ENCODE data around the gene MEIS2.

MEIS2 gene

GRCh38 chr15:37108381-37109167, 8.2 kb upstream of the MEIS2 start:
- H4K20me1 ChIP-seq (ENCODE audit: insufficient read depth, low read length) = no peaks in the 10 kb centered on the region
- no peaks in the 10 kb centered on the region for H3K9me3 ChIP-seq (ENCODE audit: low read length)
- TF ChIP-seq EZH2 (IDR thresholded peaks at IDR 0.05; ENCODE audit: borderline replicate concordance, low read length) (no peak), CTCF (IDR thresholded peaks at IDR 0.05; ENCODE audit: low read length) (no peak)
- H3K4me1 ChIP-seq (ENCODE audit: insufficient read depth, low read length, severe bottlenecking) = peaks cover 19% of the 10 kb centered on the region
- no peaks in the 10 kb centered on the region for H3K79me2 ChIP-seq (ENCODE audit: insufficient read depth, low read length)
- no peaks in the 10 kb centered on the region for H3K9me2 ChIP-seq (ENCODE audit: low read depth, low read length)
- H3K27me3 ChIP-seq (ENCODE audit: insufficient read depth, low read length) = no peaks in the 10 kb centered on the region
- H3K9ac ChIP-seq (ENCODE audit: low read length) = no peak overlapping the region
- H3K4me3 ChIP-seq (ENCODE audit: low read depth, low read length, poor library complexity, severe bottlenecking) = no peak overlapping the region
- H3K27ac ChIP-seq (ENCODE audit: low read depth, low read length, poor library complexity, severe bottlenecking) = no peak overlapping the region
- no peaks in the 10 kb centered on the region for H3F3A ChIP-seq (ENCODE audit: insufficient read depth, low read length)
- H2AFZ ChIP-seq (ENCODE audit: low read length) = no peak overlapping the region
- no peak overlapping the region for H3K4me2 ChIP-seq (ENCODE audit: low read length)
- H3K36me3 ChIP-seq (ENCODE audit: insufficient read depth, low read length) = no peaks in the 10 kb centered on the region

GRCh38 chr15:37107744-37108380, 7.5 kb upstream of the MEIS2 start:
- no peak overlapping the region for H3K4me3 ChIP-seq (ENCODE audit: low read depth, low read length, poor library complexity, severe bottlenecking)
- H4K20me1 ChIP-seq (ENCODE audit: insufficient read depth, low read length) = no peaks in the 10 kb centered on the region
- TF ChIP-seq EZH2 (IDR thresholded peaks at IDR 0.05; ENCODE audit: borderline replicate concordance, low read length) = no peak
- no peak for TF ChIP-seq CTCF (IDR thresholded peaks at IDR 0.05; ENCODE audit: low read length)
- no peak overlapping the region for H3K27ac ChIP-seq (ENCODE audit: low read depth, low read length, poor library complexity, severe bottlenecking)
- H3K36me3 ChIP-seq (ENCODE audit: insufficient read depth, low read length) = no peaks in the 10 kb centered on the region
- no peaks in the 10 kb centered on the region for H3F3A ChIP-seq (ENCODE audit: insufficient read depth, low read length)
- no peaks in the 10 kb centered on the region for H3K79me2 ChIP-seq (ENCODE audit: insufficient read depth, low read length)
- H3K4me2 ChIP-seq (ENCODE audit: low read length) = no peak overlapping the region
- H3K9ac ChIP-seq (ENCODE audit: low read length) = no peak overlapping the region
- H3K4me1 ChIP-seq (ENCODE audit: insufficient read depth, low read length, severe bottlenecking) = peaks cover 19% of the 10 kb centered on the region
- H3K9me2 ChIP-seq (ENCODE audit: low read depth, low read length) = no peaks in the 10 kb centered on the region
- H2AFZ ChIP-seq (ENCODE audit: low read length) = no peak overlapping the region
- H3K27me3 ChIP-seq (ENCODE audit: insufficient read depth, low read length) = no peaks in the 10 kb centered on the region
- no peaks in the 10 kb centered on the region for H3K9me3 ChIP-seq (ENCODE audit: low read length)

DNA sequence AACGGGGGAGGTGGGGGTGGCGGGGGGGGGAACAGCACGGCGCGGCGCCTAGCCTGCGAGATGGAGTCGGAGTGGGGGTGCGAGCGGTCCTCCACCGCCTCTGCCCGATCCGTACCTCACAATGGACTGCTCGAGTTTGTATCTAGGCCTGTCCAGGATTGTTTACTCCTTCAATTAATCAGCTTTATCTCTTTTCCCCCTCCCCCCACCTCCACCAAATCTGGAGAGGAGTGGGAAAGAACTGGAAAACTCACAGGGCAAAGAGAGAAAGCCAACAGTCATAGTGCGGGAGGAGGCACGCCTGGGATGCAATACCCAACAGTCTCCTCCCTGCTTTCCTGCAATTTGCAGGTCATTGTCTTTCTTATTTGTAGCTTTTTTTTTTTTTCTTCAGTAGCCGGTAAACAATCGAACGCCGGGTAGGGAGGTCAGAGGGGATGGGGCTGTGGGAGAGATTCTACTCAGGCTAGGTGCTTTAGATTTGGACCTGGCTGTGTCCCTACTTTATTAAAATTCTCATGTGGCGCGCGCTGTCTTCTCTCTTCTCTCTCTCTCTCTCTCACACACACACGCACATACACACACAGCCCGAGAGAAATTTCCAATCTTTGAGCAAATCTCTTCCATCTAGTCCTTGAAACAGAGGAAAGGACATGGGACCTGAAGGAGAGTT, 6.9 kb upstream of the MEIS2 start:
- Histone ChIP-seq H3K4me1 (ENCODE audit: insufficient read depth, low read length, severe bottlenecking) (peaks cover 24% of the 10 kb centered on the region), H3K9me3 (ENCODE audit: low read length) (no peaks in the 10 kb centered on the region), H3K27ac (ENCODE audit: low read depth, low read length, poor library complexity, severe bottlenecking) (no peak overlapping the region), H3K4me3 (ENCODE audit: low read depth, low read length, poor library complexity, severe bottlenecking) (no peak overlapping the region), H3K9ac (ENCODE audit: low read length) (no peak overlapping the region), H3K4me2 (ENCODE audit: low read length) (no peak overlapping the region), H3K9me2 (ENCODE audit: low read depth, low read length) (no peaks in the 10 kb centered on the region), H3F3A (ENCODE audit: insufficient read depth, low read length) (no peaks in the 10 kb centered on the region), H3K27me3 (ENCODE audit: insufficient read depth, low read length) (no peaks in the 10 kb centered on the region), H4K20me1 (ENCODE audit: insufficient read depth, low read length) (no peaks in the 10 kb centered on the region), H3K79me2 (ENCODE audit: insufficient read depth, low read length) (no peaks in the 10 kb centered on the region), H3K36me3 (ENCODE audit: insufficient read depth, low read length) (no peaks in the 10 kb centered on the region; the same call in 1 of the 2 replicates), H2AFZ (ENCODE audit: low read length) (no peak overlapping the region)
- TF ChIP-seq CTCF (IDR thresholded peaks at IDR 0.05; ENCODE audit: low read length) (no peak), EZH2 (IDR thresholded peaks at IDR 0.05; ENCODE audit: borderline replicate concordance, low read length) (no peak)

Measured in OCI-LY1 (cell line).